NB4 (cell line): ENCODE data around the gene CMIP.

Source experiments
- CTCF ChIP-seq: IDR thresholded peaks from one replicate; pipeline ENCODE4 v1.5.1; 2012; ENCODE audit warnings: low read depth, low read length
- MAX ChIP-seq: IDR thresholded peaks from 2 replicates; pipeline ENCODE4 v1.6.1; 2011; ENCODE audit warnings: low read depth, low read length

- TF ChIP-seq CTCF (peak; percentile 87), MAX (0 out of 2 replicates have a peak, but pooled peaks have one; percentile 49)
These were observed 293.4 kb downstream of the CMIP start for GRCh38 chr16:81737885-81738536.
